ENCODE results near the gene ACTL7A. TPM values are rescaled to one million over a fixed set of nuclear protein-coding genes. Genes with fewer than 3 reads are reported as not detected.

ACTL7A gene
- total and polyA plus RNA-seq, 2 of the 13 experiments (the other 11 are each of a cell fraction or from before 2014, with no cell fraction given), result not detected

GRCh38 chr9:108845507-108845906 lies 16.6 kb upstream of the ACTL7A start:
- ChIA-PET POLR2A (no interaction called here), CTCF (ENCODE audit: low intra/inter-chr PET ratio, low total read pairs) (no interaction called here)
- Histone ChIP-seq H3K79me2 (ENCODE audit: insufficient read depth, low read length) (no peaks in the 10 kb centered on the region), H3K36me3 (replicated peaks in 1 of 2; ENCODE audit: control insufficient read depth in 1 of 2, insufficient read depth in 2 of 2, low read length in 2 of 2) (no peaks in the 10 kb centered on the region), H3K9me3 (ENCODE audit: low read length) (no peaks in the 10 kb centered on the region), H3K4me2 (ENCODE audit: low read depth, low read length) (no peak overlapping the region), H2AFZ (ENCODE audit: low read length) (no peak overlapping the region), H3K4me1 (ENCODE audit: insufficient read depth, low read length) (peaks cover 29% of the 10 kb centered on the region), H4K20me1 (ENCODE audit: insufficient read depth, low read length) (no peaks in the 10 kb centered on the region), H3K27ac (ENCODE audit: extremely low read length, insufficient read depth, low read length) (no peak overlapping the region), H3K9ac (ENCODE audit: insufficient read depth, low read depth, low read length) (no peak overlapping the region), H3K27me3 (ENCODE audit: control insufficient read depth in 1 of 2, insufficient read depth in 2 of 2, low read length in 2 of 2) (no peaks in the 10 kb centered on the region), H3K4me3 (replicated peaks in 1 of 3; ENCODE audit: insufficient read depth in 1 of 3, low read depth in 2 of 3, low read length in 3 of 3) (no peak overlapping the region)
- intact Hi-C loops (cut with micrococcal nuclease; ENCODE audit: unreplicated experiment) (no loop called here), in situ Hi-C loops (cut with HindIII; ENCODE audit: extremely low pct_ligation_motif_present, low pct_unique_long_range_greater_than_20kb) (no loop called here)
- DNase-seq (ENCODE audit: low spot score) (no peak), FAIRE-seq (no peak), ATAC-seq (no peak)
- no TSS peak for BruUV-seq (replicated peaks)
- TF ChIP-seq MAX (IDR thresholded peaks at IDR 0.05), result no peak
- no peak for TF ChIP-seq RFX5 (IDR thresholded peaks at IDR 0.05; ENCODE audit: low read depth, low read length)
- no peak for TF ChIP-seq ZNF660 (CRISPR knock-in tag; IDR thresholded peaks at IDR 0.05; ENCODE audit: borderline replicate concordance, low read depth)
- TF ChIP-seq EZH2 (conservative IDR thresholded peaks at IDR 0.05; ENCODE audit: low read depth, low read length), result no peak
- 92% methylated on average over 5 of the region's 5 CpGs for WGBS (ENCODE audit: low lambda C conversion rate)

- Histone ChIP-seq H3K9ac (ENCODE audit: insufficient read depth, low read depth, low read length) (no peak overlapping the region), H3K4me3 (replicated peaks in 1 of 3; ENCODE audit: insufficient read depth in 1 of 3, low read depth in 2 of 3, low read length in 3 of 3) (no peak overlapping the region), H3K4me2 (ENCODE audit: low read depth, low read length) (no peak overlapping the region), H3K4me1 (ENCODE audit: insufficient read depth, low read length) (peaks cover 33% of the 10 kb centered on the region), H4K20me1 (ENCODE audit: insufficient read depth, low read length) (no peaks in the 10 kb centered on the region), H3K9me3 (ENCODE audit: low read length) (no peaks in the 10 kb centered on the region), H3K27me3 (ENCODE audit: control insufficient read depth in 1 of 2, insufficient read depth in 2 of 2, low read length in 2 of 2) (no peaks in the 10 kb centered on the region), H2AFZ (ENCODE audit: low read length) (no peak overlapping the region), H3K79me2 (ENCODE audit: insufficient read depth, low read length) (no peaks in the 10 kb centered on the region), H3K36me3 (replicated peaks in 1 of 2; ENCODE audit: control insufficient read depth in 1 of 2, insufficient read depth in 2 of 2, low read length in 2 of 2) (no peaks in the 10 kb centered on the region), H3K27ac (ENCODE audit: extremely low read length, insufficient read depth, low read length) (no peak overlapping the region)
- BruUV-seq (replicated peaks), result no TSS peak
- ChIA-PET CTCF (ENCODE audit: low intra/inter-chr PET ratio, low total read pairs) (no interaction called here), POLR2A (no interaction called here)
- 63% methylated on average over 2 of the region's 2 CpGs for WGBS (ENCODE audit: low lambda C conversion rate)
- in situ Hi-C loops (cut with HindIII; ENCODE audit: extremely low pct_ligation_motif_present, low pct_unique_long_range_greater_than_20kb) (no loop called here), intact Hi-C loops (cut with micrococcal nuclease; ENCODE audit: unreplicated experiment) (no loop called here)
- FAIRE-seq, result no peak
- ATAC-seq, result no peak
- no peak for DNase-seq (ENCODE audit: low spot score)
- TF ChIP-seq CCAR2 (optimal IDR thresholded peaks at IDR 0.05; ENCODE audit: low read depth, low read length) (no peak), ZNF800 (CRISPR knock-in tag; IDR thresholded peaks at IDR 0.05) (no peak), DNMT1 (CRISPR knock-in tag; IDR thresholded peaks at IDR 0.05) (no peak), JDP2 (CRISPR knock-in tag; IDR thresholded peaks at IDR 0.05; ENCODE audit: borderline replicate concordance) (no peak), ZNF891 (CRISPR knock-in tag; IDR thresholded peaks at IDR 0.05) (no peak), MYC (CRISPR knock-in tag; IDR thresholded peaks at IDR 0.05; ENCODE audit: borderline replicate concordance) (no peak), ZNF432 (CRISPR knock-in tag; IDR thresholded peaks at IDR 0.05; ENCODE audit: borderline replicate concordance) (no peak), LRRFIP1 (CRISPR knock-in tag; conservative IDR thresholded peaks at IDR 0.05) (no peak), ZNF280B (CRISPR knock-in tag; IDR thresholded peaks at IDR 0.05; ENCODE audit: borderline replicate concordance) (no peak)
Observed at GRCh38 chr9:108845947-108846346, 16.1 kb upstream of the ACTL7A start.

Data from HepG2 (cell line).